Liver (tissue), 9 donors: Measurements from ENCODE around the gene PRIM1. TPM values are rescaled to one million over a fixed set of nuclear protein-coding genes. Genes with fewer than 3 reads are reported as not detected.

ENCODE experiments used
- DNase-seq: peaks from one replicate; pipeline ENCODE4 v3.0.0-alpha.2; 2017; ENCODE audit warnings: low spot score
- H3K27ac ChIP-seq, 2 donors: one replicate each; pipeline ENCODE4 v1.7.0; 2013; ENCODE audit warnings: inconsistent platforms in 2 of 2, low read length in 2 of 2, control low read depth in 1 of 2, low read depth in 1 of 2, mild to moderate bottlenecking in 1 of 2
- H3K27me3 ChIP-seq, 4 donors: one replicate each; pipeline versions ENCODE4 v1.6.1 to v1.7.0; 2013; ENCODE audit warnings: low read length in 3 of 4, inconsistent platforms in 1 of 4, mild to moderate bottlenecking in 1 of 4, moderate library complexity in 1 of 4; ENCODE audit not compliant: control insufficient read depth in 4 of 4, insufficient read depth in 4 of 4
- H3K36me3 ChIP-seq, 4 donors: one replicate each; pipeline versions ENCODE4 v1.6.1 to v1.7.0; 2013; ENCODE audit warnings: low read length in 3 of 4, mild to moderate bottlenecking in 3 of 4, low read depth in 1 of 4, moderate library complexity in 1 of 4; ENCODE audit not compliant: control insufficient read depth in 4 of 4, insufficient read depth in 3 of 4
- H3K4me1 ChIP-seq, 4 donors: one replicate each; pipeline versions ENCODE4 v1.6.1 to v1.7.0; 2013; ENCODE audit warnings: low read length in 3 of 4, mild to moderate bottlenecking in 3 of 4, moderate library complexity in 1 of 4; ENCODE audit not compliant: control insufficient read depth in 4 of 4, insufficient read depth in 4 of 4
- H3K4me3 ChIP-seq, 3 donors: one replicate each; pipeline versions ENCODE4 v1.6.1 to v1.7.0; 2013; ENCODE audit warnings: low read length in 3 of 3, control low read depth in 1 of 3, low read depth in 1 of 3, mild to moderate bottlenecking in 1 of 3
- H3K9ac ChIP-seq, 2 donors: one replicate each; pipeline ENCODE4 v1.7.0; 2013; ENCODE audit warnings: low read length in 2 of 2, mild to moderate bottlenecking in 2 of 2, moderate library complexity in 2 of 2, control low read depth in 1 of 2, low read depth in 1 of 2
- H3K9me3 ChIP-seq, 4 donors: one replicate each; pipeline versions ENCODE4 v1.6.1 to v1.7.0; 2013; ENCODE audit warnings: low read length in 3 of 4; ENCODE audit not compliant: control insufficient read depth in 4 of 4
- CTCF ChIP-seq: fragments of 150-350 bp; IDR thresholded peaks from 2 replicates; pipeline ENCODE4 v1.5.1; 2017; ENCODE audit warnings: improper control_type of control experiment, low read depth, low read length; ENCODE audit not compliant: missing input control
- EGR1 ChIP-seq, 2 donors: IDR thresholded peaks; 2 replicates each; pipeline ENCODE4 v1.6.1; 2016 to 2018; ENCODE audit warnings: antibody characterized with exemption in 2 of 2, low read depth in 2 of 2
- FOXA1 ChIP-seq: IDR thresholded peaks from 2 replicates; pipeline ENCODE4 v1.6.1; 2016; ENCODE audit warnings: antibody characterized with exemption
- FOXA2 ChIP-seq: IDR thresholded peaks from 2 replicates; pipeline ENCODE4 v1.6.1; 2016; ENCODE audit warnings: antibody characterized with exemption
- GABPA ChIP-seq, 2 donors: IDR thresholded peaks in 1 of 2; conservative IDR thresholded peaks in 1 of 2; 2 replicates each; pipeline ENCODE4 v1.6.1; 2016; ENCODE audit warnings: antibody characterized with exemption in 2 of 2, mild to moderate bottlenecking in 1 of 2, moderate library complexity in 1 of 2
- HNF4A ChIP-seq, 2 donors: conservative IDR thresholded peaks; 2 replicates each; pipeline ENCODE4 v1.6.1; 2016; ENCODE audit warnings: antibody characterized with exemption in 2 of 2, mild to moderate bottlenecking in 2 of 2
- HNF4G ChIP-seq: IDR thresholded peaks from 2 replicates; pipeline ENCODE4 v1.6.1; 2016; ENCODE audit warnings: antibody characterized with exemption
- JUND ChIP-seq, 2 donors: IDR thresholded peaks; 2 replicates each; pipeline ENCODE4 v1.6.1; 2016; ENCODE audit warnings: antibody characterized with exemption in 2 of 2
- NR2F2 ChIP-seq: IDR thresholded peaks from 2 replicates; pipeline ENCODE4 v1.6.1; 2016; ENCODE audit warnings: antibody characterized with exemption
- RAD21 ChIP-seq, 2 donors: IDR thresholded peaks; 2 replicates each; pipeline ENCODE4 v1.6.1; 2016; ENCODE audit warnings: antibody characterized with exemption in 2 of 2, mild to moderate bottlenecking in 2 of 2
- REST ChIP-seq: IDR thresholded peaks from 2 replicates; pipeline ENCODE4 v1.6.1; 2016; ENCODE audit warnings: antibody characterized with exemption, mild to moderate bottlenecking
- RXRA ChIP-seq, 2 donors: IDR thresholded peaks; 2 replicates each; pipeline ENCODE4 v1.6.1; 2017 to 2018; ENCODE audit warnings: antibody characterized with exemption in 2 of 2, mild to moderate bottlenecking in 1 of 2
- SP1 ChIP-seq: IDR thresholded peaks from 2 replicates; pipeline ENCODE4 v1.6.1; 2018; ENCODE audit warnings: antibody characterized with exemption, mild to moderate bottlenecking
- TAF1 ChIP-seq: conservative IDR thresholded peaks from 2 replicates; pipeline ENCODE4 v1.6.1; 2016; ENCODE audit warnings: antibody characterized with exemption, mild to moderate bottlenecking
- YY1 ChIP-seq: IDR thresholded peaks from 2 replicates; pipeline ENCODE4 v1.6.1; 2016; ENCODE audit warnings: antibody characterized with exemption, mild to moderate bottlenecking
- ZBTB33 ChIP-seq: IDR thresholded peaks from 2 replicates; pipeline ENCODE4 v1.6.1; 2016; ENCODE audit warnings: antibody characterized with exemption
- WGBS: extraction: QIAGEN DNeasy Blood & Tissue Kit; methylation state at CpG from one replicate; pipeline ENCODE4 v1.1.7; 2013; 5-methylcytosine and 5-hydroxymethylcytosine counted together
- polyA plus RNA-seq, 2 donors: library from polyadenylated mRNA; stranded (reverse) in 1 of 2; unstranded in 1 of 2; fragments of 200-250 nt in 1 of 2; fragments of >200 nt in 1 of 2; fragmentation: Nextera tagmentation in 1 of 2; extraction: Ambion mirVana in 1 of 2; gene quantifications; one replicate each; pipeline versions ENCODE4 v1.2.1 to v1.2.3, GENCODE V29; 2013 to 2015
- total RNA-seq, 2 donors: library from RNA; depleted of rRNA; stranded (reverse); fragments of >200 nt; gene quantifications; one replicate each; pipeline ENCODE4 v1.2.3, GENCODE V29; 2014
- TF ChIP-seq, protein P1 (sequence below): IDR thresholded peaks from 2 replicates; pipeline ENCODE4 v1.6.1; 2016; ENCODE audit warnings: antibody characterized with exemption
- TF ChIP-seq, protein P2 (sequence below): IDR thresholded peaks from 2 replicates; pipeline ENCODE4 v1.6.1; 2016; ENCODE audit warnings: antibody characterized with exemption
- donor health status: healthy.
- donor health status: healthy.
- donor health status: healthy.
- donor health status: healthy.
- donor health status: healthy.

PRIM1 gene
- total and polyA plus RNA-seq, 4 donors: 2.7 to 24.8 (median 5.4) TPM

DNA sequence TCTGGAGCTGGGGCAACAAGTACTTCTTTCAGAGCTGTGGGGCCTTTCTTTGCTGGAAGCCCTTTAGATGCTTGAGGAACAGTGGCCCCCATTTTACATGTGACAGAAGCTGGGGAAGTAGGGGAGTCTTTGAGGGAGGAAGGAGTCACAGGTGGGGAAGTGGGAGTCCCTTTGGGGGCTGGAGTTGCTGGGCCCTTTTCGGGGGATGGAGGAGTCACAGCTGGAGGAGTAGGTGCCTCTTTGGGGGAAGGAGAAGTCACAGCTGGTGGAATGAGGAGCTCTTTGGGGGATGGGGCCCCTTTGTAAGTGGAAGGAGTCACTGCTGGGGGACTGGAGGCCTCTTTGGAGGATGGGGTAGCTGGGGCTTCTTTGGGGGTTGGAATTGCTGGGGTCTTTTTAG lies 35.7 kb downstream of the PRIM1 start:
- no peaks in the 10 kb centered on the region for H3K9me3 ChIP-seq
- WGBS: 87% methylated on average over 1 of the region's 1 CpG
- H3K36me3 ChIP-seq: peaks cover 23 to 55% (median 38%) of the 10 kb centered on the region in 4 donors
- peaks cover 6 to 20% (median 9%) of the 10 kb centered on the region in 4 donors for H3K4me1 ChIP-seq
- no peak overlapping the region for H3K9ac ChIP-seq
- no peaks in the 10 kb centered on the region for H3K27me3 ChIP-seq
- H3K4me3 ChIP-seq: no peak overlapping the region
- TF ChIP-seq TAF1 (no peak), EGR1 (IDR thresholded peaks at IDR 0.05; ENCODE audit: low read depth in 2 of 2) (no peak)
- no peak for DNase-seq
- H3K27ac ChIP-seq: no peak overlapping the region

DNA sequence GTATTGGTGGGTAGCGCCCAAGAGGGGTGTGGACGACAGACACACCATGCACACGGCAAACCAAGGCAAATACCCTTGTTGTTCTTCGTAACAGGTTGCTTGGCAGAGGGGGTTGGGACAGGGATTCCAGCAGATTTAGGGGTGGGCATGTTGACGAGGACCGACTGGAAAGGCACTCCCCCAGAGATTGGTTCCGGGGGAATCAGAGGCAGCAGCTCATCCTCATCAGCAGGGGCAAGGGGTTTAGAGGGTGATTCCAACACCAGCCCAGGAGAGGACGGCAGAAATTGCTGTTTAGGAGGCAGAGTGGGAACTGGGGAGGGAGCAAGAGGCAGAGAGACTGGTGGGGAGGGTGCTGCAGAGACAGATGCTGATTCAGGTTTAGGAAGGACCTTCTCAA lies 36.3 kb downstream of the PRIM1 start:
- TF ChIP-seq RXRA (IDR thresholded peaks at IDR 0.05): no peak
- no peak for TF ChIP-seq GABPA (IDR thresholded peaks at IDR 0.05 in 1 of 2, conservative IDR thresholded peaks at IDR 0.05 in 1 of 2)
- TF ChIP-seq HNF4G: no peak
- TF ChIP-seq EGR1 (IDR thresholded peaks at IDR 0.05; ENCODE audit: low read depth in 2 of 2): no peak
- no peak for TF ChIP-seq ZBTB33
- TF ChIP-seq NR2F2: no peak
- TF ChIP-seq REST: no peak
- no peak for TF ChIP-seq SP1
- no peak for TF ChIP-seq YY1
- TF ChIP-seq RAD21 (IDR thresholded peaks at IDR 0.05): no peak
- TF ChIP-seq JUND (IDR thresholded peaks at IDR 0.05): no peak
- TF ChIP-seq CTCF: no peak
- TF ChIP-seq FOXA2: no peak
- TF ChIP-seq, protein P1, sequence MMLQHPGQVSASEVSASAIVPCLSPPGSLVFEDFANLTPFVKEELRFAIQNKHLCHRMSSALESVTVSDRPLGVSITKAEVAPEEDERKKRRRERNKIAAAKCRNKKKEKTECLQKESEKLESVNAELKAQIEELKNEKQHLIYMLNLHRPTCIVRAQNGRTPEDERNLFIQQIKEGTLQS: no peak
- no peak for TF ChIP-seq HNF4A (conservative IDR thresholded peaks at IDR 0.05)
- TF ChIP-seq, protein P2, sequence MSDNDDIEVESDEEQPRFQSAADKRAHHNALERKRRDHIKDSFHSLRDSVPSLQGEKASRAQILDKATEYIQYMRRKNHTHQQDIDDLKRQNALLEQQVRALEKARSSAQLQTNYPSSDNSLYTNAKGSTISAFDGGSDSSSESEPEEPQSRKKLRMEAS: no peak
- TF ChIP-seq TAF1: no peak
- no peak for TF ChIP-seq FOXA1
- H3K9ac ChIP-seq: no peak overlapping the region
- no peak for DNase-seq
- H3K4me3 ChIP-seq: no peak overlapping the region
- no peak overlapping the region for H3K27ac ChIP-seq
- peaks cover 23 to 53% (median 38%) of the 10 kb centered on the region in 4 donors for H3K36me3 ChIP-seq
- H3K9me3 ChIP-seq: no peaks in the 10 kb centered on the region
- 88% methylated on average over 8 of the region's 8 CpGs for WGBS
- peaks cover 0 to 14% (median 4%) of the 10 kb centered on the region in 4 donors for H3K4me1 ChIP-seq
- no peaks in the 10 kb centered on the region for H3K27me3 ChIP-seq
